Natural killer cell treated with Interleukin-12 subunit alpha and Interleukin-12 subunit beta and Interleukin-15 and Interleukin-18, amount 100 ng/mL, for 72 hours (primary cell): ENCODE data around the gene KIF26A. TPM values are rescaled to one million over a fixed set of nuclear protein-coding genes. Genes with fewer than 3 reads are reported as not detected.

Experiments
- ATAC-seq, 2 donors: fragments of 150-1000 bp; cut with Tn5 transposase in 1 of 2; sonication (Bioruptor Pico), chemical (Tn5 transposase) in 1 of 2; 2 replicates each; pipeline ENCODE4 v1.10.0; 2021
- DNase-seq: peaks from one replicate; pipeline ENCODE4 v3.0.0; 2022; ENCODE audit warnings: low spot score
- H3K27ac Mint-ChIP-seq, 2 donors: 1 replicate in 1 of 2; 2 replicates in 1 of 2; pipeline ENCODE4 v1.8.0; 2022; ENCODE audit warnings: mixed read lengths in 2 of 2, mild to moderate bottlenecking in 1 of 2, moderate library complexity in 1 of 2
- H3K27me3 Mint-ChIP-seq, 2 donors: 1 replicate in 1 of 2; 2 replicates in 1 of 2; pipeline ENCODE4 v1.8.0; 2022; ENCODE audit warnings: mixed read lengths in 2 of 2
- H3K36me3 Mint-ChIP-seq: one replicate; pipeline ENCODE4 v1.8.0; 2022; ENCODE audit warnings: mixed read lengths
- H3K4me1 Mint-ChIP-seq, 2 donors: 1 replicate in 1 of 2; 2 replicates in 1 of 2; pipeline ENCODE4 v1.8.0; 2022; ENCODE audit warnings: low read depth in 2 of 2, mixed read lengths in 2 of 2, mild to moderate bottlenecking in 1 of 2
- H3K4me3 Mint-ChIP-seq: one replicate; pipeline ENCODE4 v1.8.0; 2022; ENCODE audit warnings: mixed read lengths
- H3K9me3 Mint-ChIP-seq: 2 replicates; pipeline ENCODE4 v1.8.0; 2022; ENCODE audit warnings: mixed read lengths
- total RNA-seq, 2 donors: library from RNA; stranded (reverse); gene quantifications; one replicate each; pipeline ENCODE4 v1.2.3, GENCODE V29; 2022

The KIF26A gene
- total RNA-seq, 2 donors from 2014 or later = not detected

- no peak overlapping the region for H3K4me3 Mint-ChIP-seq
- H3K27ac Mint-ChIP-seq = peak overlapping the region; percentile 23 to 89
- no peaks in the 10 kb centered on the region for H3K9me3 Mint-ChIP-seq
- H3K4me1 Mint-ChIP-seq = peaks cover 6 to 8% of the 10 kb centered on the region in 2 donors
- H3K36me3 Mint-ChIP-seq = peaks cover 6% of the 10 kb centered on the region
- peaks cover 0 to 2% of the 10 kb centered on the region in 2 donors for H3K27me3 Mint-ChIP-seq
- DNase-seq = no peak
- no peak for ATAC-seq
These were observed 88.3 kb downstream of the KIF26A start for GRCh38 chr14:104226421-104227383.

GRCh38 chr14:104227806-104228205 lies 89.4 kb downstream of the KIF26A start:
- H3K4me1 Mint-ChIP-seq = peaks cover 6 to 8% of the 10 kb centered on the region in 2 donors
- DNase-seq = peak; percentile 73
- peak overlapping the region; percentile 80 for H3K4me3 Mint-ChIP-seq

GRCh38 chr14:104228221-104228620 lies 89.8 kb downstream of the KIF26A start:
- DNase-seq (no peak), ATAC-seq (peak in 1 of 2 donors; percentile 46)
- peaks cover 6 to 8% of the 10 kb centered on the region in 2 donors for H3K4me1 Mint-ChIP-seq

More at GRCh38 chr14:104227806-104228205, 89.4 kb downstream of the KIF26A start:
- H3K9me3 Mint-ChIP-seq = no peaks in the 10 kb centered on the region
- peak overlapping the region; percentile 71 to 89 for H3K27ac Mint-ChIP-seq
- peaks cover 0 to 2% of the 10 kb centered on the region in 2 donors for H3K27me3 Mint-ChIP-seq
- peaks cover 6% of the 10 kb centered on the region for H3K36me3 Mint-ChIP-seq
- peak; percentile 94 to 95 for ATAC-seq

GRCh38 chr14:104228716-104229533 lies 90.5 kb downstream of the KIF26A start:
- H3K9me3 Mint-ChIP-seq = no peaks in the 10 kb centered on the region
- DNase-seq (no peak), ATAC-seq (no peak)
- H3K4me3 Mint-ChIP-seq = no peak overlapping the region
- H3K27me3 Mint-ChIP-seq = peaks cover 0 to under 1% of the 10 kb centered on the region in 2 donors
- peaks cover 15% of the 10 kb centered on the region for H3K36me3 Mint-ChIP-seq
- peaks cover 6 to 8% of the 10 kb centered on the region in 2 donors for H3K4me1 Mint-ChIP-seq
- H3K27ac Mint-ChIP-seq = peak overlapping the region in 1 of 2 donors; percentile 89

More at GRCh38 chr14:104228221-104228620, 89.8 kb downstream of the KIF26A start:
- peaks cover 0 to 2% of the 10 kb centered on the region in 2 donors for H3K27me3 Mint-ChIP-seq
- peaks cover 8% of the 10 kb centered on the region for H3K36me3 Mint-ChIP-seq
- H3K4me3 Mint-ChIP-seq = peak overlapping the region; percentile 80
- no peaks in the 10 kb centered on the region for H3K9me3 Mint-ChIP-seq
- peak overlapping the region; percentile 71 to 89 for H3K27ac Mint-ChIP-seq

- no peak overlapping the region for H3K4me3 Mint-ChIP-seq
- no peaks in the 10 kb centered on the region for H3K9me3 Mint-ChIP-seq
- H3K36me3 Mint-ChIP-seq = peaks cover 15% of the 10 kb centered on the region
- ATAC-seq (no peak), DNase-seq (no peak)
- H3K4me1 Mint-ChIP-seq = peaks cover 6 to 8% of the 10 kb centered on the region in 2 donors
- no peaks in the 10 kb centered on the region for H3K27me3 Mint-ChIP-seq
- no peak overlapping the region for H3K27ac Mint-ChIP-seq
These were observed 91.2 kb downstream of the KIF26A start for GRCh38 chr14:104229534-104230055.

- no peak for ATAC-seq
- Mint-ChIP-seq H3K4me1 (peaks cover 6 to 8% of the 10 kb centered on the region in 2 donors), H3K36me3 (peaks cover 15% of the 10 kb centered on the region), H3K9me3 (no peaks in the 10 kb centered on the region), H3K27me3 (no peaks in the 10 kb centered on the region), H3K27ac (no peak overlapping the region), H3K4me3 (no peak overlapping the region)
- DNase-seq = no peak
These were observed 91.9 kb downstream of the KIF26A start for GRCh38 chr14:104230119-104230815.

Other genes with a start within 250 kb of the KIF26A start
- 1 to 10 TPM; 1.1 to 2.1 TPM for gene TDRD9, start 210.1 kb upstream of the KIF26A start, total RNA-seq
- not detected for gene RD3L, start 196.1 kb upstream of the KIF26A start, total RNA-seq
- gene ASPG, start 52.9 kb upstream of the KIF26A start, total RNA-seq = not detected